Peyer's patch (tissue), 4 donors: ENCODE data around the gene TRIM74.
"Not testable (repeated sequence)": the region's sequence is repeated elsewhere in the genome, so short reads cannot be mapped to it uniquely, and the experiment has no call there.

Experiments
- CTCF ChIP-seq, 6 experiments: fragments of 450-650 bp in 4 of 6; fragments of 200-600 bp in 2 of 6; sonication (generic) in 1 of 6; IDR thresholded peaks; one replicate each; pipeline ENCODE4 v1.5.1; 2017 to 2019; ENCODE audit warnings: antibody characterized with exemption in 6 of 6, mild to moderate bottlenecking in 3 of 6, moderate library complexity in 1 of 6
- POLR2A ChIP-seq, 2 donors: fragments of 450-650 bp; IDR thresholded peaks; one replicate each; pipeline ENCODE4 v1.5.1; 2017; ENCODE audit warnings: antibody characterized with exemption in 2 of 2, mild to moderate bottlenecking in 2 of 2, moderate library complexity in 2 of 2

GRCh38 chr7:72990146-72990913 lies 21.1 kb upstream of the TRIM74 start:
- TF ChIP-seq CTCF, POLR2A (IDR thresholded peaks at IDR 0.05): not testable (repeated sequence)
